ENCODE data around the gene C9orf78. TPM values are rescaled to one million over a fixed set of nuclear protein-coding genes. Genes with fewer than 3 reads are reported as not detected.

The C9orf78 gene
- 10 to 100 TPM; 31.2 to 92.3 (median 51.5) TPM for total RNA-seq

DNA sequence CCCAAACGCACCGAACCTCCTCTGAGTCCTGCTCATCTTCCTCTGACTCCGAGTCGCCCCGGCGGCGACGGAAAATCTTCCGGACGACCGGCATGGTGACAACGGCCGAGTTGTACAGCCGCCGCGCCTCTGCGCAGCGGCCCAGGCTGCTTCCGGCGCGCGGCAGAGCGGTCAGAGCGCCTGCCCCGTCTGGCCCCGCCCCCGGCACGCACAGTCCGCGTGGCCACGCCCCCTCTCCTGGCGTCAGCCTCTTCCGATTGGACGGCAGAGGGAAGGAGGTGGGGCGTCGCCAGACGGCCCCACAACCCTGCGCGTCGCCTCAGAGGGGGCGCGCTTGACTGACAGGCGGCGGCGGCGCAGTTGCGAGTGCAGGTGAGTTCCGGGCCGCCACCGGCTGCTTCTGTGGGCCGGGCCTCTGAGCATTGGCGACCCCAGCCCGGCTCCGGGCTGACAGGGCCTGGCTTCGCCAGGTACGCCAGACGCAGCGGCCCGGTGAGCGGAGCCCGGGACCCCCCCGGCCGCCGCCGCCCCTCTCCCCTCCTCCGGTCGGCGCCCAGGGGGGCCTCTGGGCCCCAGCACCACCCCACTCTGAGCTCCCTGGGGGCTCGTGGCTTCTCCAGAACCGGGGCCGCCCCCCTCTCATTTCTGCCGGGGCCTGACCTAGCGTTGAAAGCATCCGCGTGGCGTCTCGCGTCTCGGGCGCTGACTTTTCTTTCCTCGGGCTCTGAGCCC lies at the start of gene C9orf78, which contains the start of gene USP20:
C9orf78 (minus strand) TSS at position 148 of the 732 bp plus-strand sequence; CDS start at position 94, 54 bp downstream.
USP20 (plus strand) TSS at position 331 of the 732 bp plus-strand sequence. CDS start 17,098 bp downstream, outside the sequence.
- peak; percentile 78 for DNase-seq
- Histone ChIP-seq H3K27ac (peak within 1 kb of the TSS; percentile 90 to 93 (median 92)), H3K27me3 (no peaks in the 10 kb centered on the region), H3K36me3 (peaks cover 0 to 32% (median 17%) of the 10 kb centered on the region in 3 donors), H3K4me1 (peaks cover 15 to 63% (median 28%) of the 10 kb centered on the region in 3 donors), H3K9me3 (no peaks in the 10 kb centered on the region), H3K4me3 (peak within 1 kb of the TSS; percentile 76 to 99 (median 85))
- intact Hi-C loops (cut with DNase I) = no loop called here
- 0% methylated on average over 10 of the region's 81 CpGs; no CpG with 5 or more reads in 1 of the 2 donors for WGBS, 2 donors
- TF ChIP-seq, protein P1, sequence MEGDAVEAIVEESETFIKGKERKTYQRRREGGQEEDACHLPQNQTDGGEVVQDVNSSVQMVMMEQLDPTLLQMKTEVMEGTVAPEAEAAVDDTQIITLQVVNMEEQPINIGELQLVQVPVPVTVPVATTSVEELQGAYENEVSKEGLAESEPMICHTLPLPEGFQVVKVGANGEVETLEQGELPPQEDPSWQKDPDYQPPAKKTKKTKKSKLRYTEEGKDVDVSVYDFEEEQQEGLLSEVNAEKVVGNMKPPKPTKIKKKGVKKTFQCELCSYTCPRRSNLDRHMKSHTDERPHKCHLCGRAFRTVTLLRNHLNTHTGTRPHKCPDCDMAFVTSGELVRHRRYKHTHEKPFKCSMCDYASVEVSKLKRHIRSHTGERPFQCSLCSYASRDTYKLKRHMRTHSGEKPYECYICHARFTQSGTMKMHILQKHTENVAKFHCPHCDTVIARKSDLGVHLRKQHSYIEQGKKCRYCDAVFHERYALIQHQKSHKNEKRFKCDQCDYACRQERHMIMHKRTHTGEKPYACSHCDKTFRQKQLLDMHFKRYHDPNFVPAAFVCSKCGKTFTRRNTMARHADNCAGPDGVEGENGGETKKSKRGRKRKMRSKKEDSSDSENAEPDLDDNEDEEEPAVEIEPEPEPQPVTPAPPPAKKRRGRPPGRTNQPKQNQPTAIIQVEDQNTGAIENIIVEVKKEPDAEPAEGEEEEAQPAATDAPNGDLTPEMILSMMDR (IDR thresholded peaks at IDR 0.05) = peak in 1 of 6 experiments; percentile 18
- peak in 3 of 4 donors; percentile 45 to 95 (median 94) for TF ChIP-seq POLR2A (IDR thresholded peaks at IDR 0.05)

DNA sequence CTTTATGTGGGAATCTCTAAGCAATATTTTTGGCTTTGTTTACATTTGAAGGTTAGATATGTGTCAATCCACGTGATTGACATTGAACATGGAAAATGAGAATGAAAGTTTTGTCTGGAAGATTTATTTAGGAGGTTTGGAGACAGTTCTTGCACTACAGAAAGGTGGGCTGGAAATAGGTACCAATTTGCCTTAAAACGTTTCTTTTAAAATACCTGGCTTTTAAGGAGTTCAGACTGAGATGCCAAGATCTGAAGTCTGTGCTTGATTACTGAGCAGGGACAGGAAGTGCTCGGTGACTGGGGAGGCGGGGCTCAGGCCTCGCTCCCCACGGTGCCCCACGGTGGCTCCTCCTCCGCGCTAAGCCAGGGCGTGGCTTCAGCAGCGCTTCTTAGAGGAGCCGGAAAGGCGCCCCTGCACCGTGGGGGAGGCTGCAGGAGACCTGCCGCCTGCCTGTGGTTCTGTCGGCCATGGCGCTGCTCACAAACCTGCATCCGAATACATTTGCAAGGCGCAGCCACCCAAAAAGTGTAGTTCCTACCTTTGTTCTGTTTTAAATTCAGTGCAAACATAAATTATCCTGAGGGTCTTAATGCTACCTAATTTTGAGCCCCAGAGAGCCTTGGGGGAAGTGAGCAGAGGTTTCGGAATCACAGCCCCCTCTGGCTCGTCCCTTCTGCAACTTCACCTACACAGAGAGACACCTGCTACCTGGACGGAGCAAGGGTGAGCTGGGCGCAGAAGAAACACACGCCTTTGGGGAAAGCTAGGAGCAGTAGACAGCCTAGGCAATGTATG lies 49.3 kb upstream of the C9orf78 start:
- intact Hi-C loops (cut with DNase I) = loop anchor here (5.0 to 10.0 kb wide), 2 partner anchors 158 to 350 kb away; partner anchors contain the start of gene FNBP1
- Histone ChIP-seq H3K9me3 (no peaks in the 10 kb centered on the region), H3K27ac (peak overlapping the region; percentile 85 to 95 (median 95)), H3K4me3 (peak overlapping the region; percentile 23 to 65 (median 50)), H3K4me1 (peaks cover 33 to 72% (median 34%) of the 10 kb centered on the region in 3 donors), H3K36me3 (peaks cover 11 to 25% (median 16%) of the 10 kb centered on the region in 3 donors), H3K27me3 (no peaks in the 10 kb centered on the region)
- WGBS, 2 donors = 2% methylated on average over 15 to 23 of the region's 24 CpGs
- DNase-seq = peak; percentile 53
- TF ChIP-seq, protein P1 (IDR thresholded peaks at IDR 0.05) = no peak
- peak in 2 of 4 donors; percentile 49 to 84 for TF ChIP-seq POLR2A (IDR thresholded peaks at IDR 0.05)

DNA sequence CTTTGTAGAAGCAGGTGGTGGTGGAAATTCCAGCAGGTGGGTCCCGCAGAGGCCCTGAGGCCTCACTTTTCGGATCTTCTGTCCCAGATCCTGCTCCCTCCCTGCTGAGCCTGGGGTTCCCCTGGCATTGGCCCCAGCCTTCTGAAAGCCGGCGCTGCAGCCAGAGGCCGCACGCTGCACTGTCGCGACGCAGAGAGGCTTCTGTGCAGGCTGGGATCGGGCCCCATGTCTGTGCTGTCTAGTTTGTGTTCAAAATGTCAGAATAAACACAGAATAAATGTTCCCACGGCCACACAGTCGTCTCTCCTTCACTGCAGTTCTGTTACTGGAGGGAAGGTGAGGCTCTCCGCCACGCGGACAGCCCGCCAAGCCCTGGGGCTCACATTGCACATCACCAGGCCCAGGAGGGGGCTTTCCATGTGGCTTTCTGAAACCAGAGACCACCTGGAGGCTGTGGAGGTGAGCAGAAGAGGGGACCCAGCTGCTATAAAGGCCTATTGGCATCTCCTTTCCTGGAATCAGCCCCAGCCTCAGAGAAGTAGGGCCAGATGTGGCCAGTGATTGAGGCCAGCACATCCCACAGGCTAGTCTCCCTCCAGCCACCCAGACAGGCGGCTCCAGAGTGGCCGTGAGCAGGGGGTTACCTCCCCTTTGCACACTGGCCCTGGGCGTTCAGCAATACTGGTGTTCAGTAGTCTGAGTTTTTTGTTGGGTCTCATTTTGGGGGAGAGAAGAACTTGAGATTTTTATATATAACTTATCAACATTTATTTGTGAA lies 46.7 kb upstream of the C9orf78 start:
- no peak for DNase-seq
- Histone ChIP-seq H3K27ac (peak overlapping the region in 3 of 4 donors; percentile 12 to 51 (median 44)), H3K36me3 (peaks cover 0 to 25% (median 20%) of the 10 kb centered on the region in 3 donors), H3K4me1 (peaks cover 27 to 48% (median 28%) of the 10 kb centered on the region in 3 donors), H3K27me3 (no peaks in the 10 kb centered on the region), H3K4me3 (no peak overlapping the region), H3K9me3 (no peaks in the 10 kb centered on the region)
- WGBS, 2 donors = 81% methylated on average over 9 of the region's 19 CpGs; no CpG with 5 or more reads in 1 of the 2 donors
- intact Hi-C loops (cut with DNase I) = loop anchor here (10.0 kb wide), 1 partner anchor 353 kb away; no protein-coding TSS in a partner anchor
- TF ChIP-seq, protein P1 (IDR thresholded peaks at IDR 0.05) = no peak
- TF ChIP-seq POLR2A (IDR thresholded peaks at IDR 0.05) = no peak

- 74 to 85% methylated on average over 9 to 11 of the region's 28 CpGs for WGBS, 2 donors
- Histone ChIP-seq H3K9me3 (no peaks in the 10 kb centered on the region), H3K36me3 (peaks cover 0 to 28% (median 25%) of the 10 kb centered on the region in 3 donors), H3K4me1 (peaks cover 19 to 39% (median 20%) of the 10 kb centered on the region in 3 donors), H3K27me3 (no peaks in the 10 kb centered on the region), H3K27ac (peak overlapping the region in 2 of 4 donors; percentile 44 to 51), H3K4me3 (no peak overlapping the region)
- intact Hi-C loops (cut with DNase I) = loop anchor here (10.0 kb wide), 1 partner anchor 354 kb away; no protein-coding TSS in a partner anchor
- DNase-seq = no peak
- TF ChIP-seq, protein P1 (IDR thresholded peaks at IDR 0.05) = no peak
- no peak for TF ChIP-seq POLR2A (IDR thresholded peaks at IDR 0.05)
These were observed 45.8 kb upstream of the C9orf78 start for GRCh38 chr9:129880654-129881546.

All from esophagus squamous epithelium (tissue), 5 donors.